Kidney epithelial cell (primary cell): Measurements from ENCODE around the gene NQO1. TPM values are rescaled to one million over a fixed set of nuclear protein-coding genes. Genes with fewer than 3 reads are reported as not detected.

ENCODE experiments used
- DNase-seq: peaks from one replicate; pipeline ENCODE4 v3.0.0-alpha.2; 2010; ENCODE audit warnings: low read depth
- H3K27me3 ChIP-seq: 2 replicates; pipeline ENCODE4 v1.6.0; 2011; ENCODE audit warnings: low read length; ENCODE audit not compliant: control insufficient read depth, insufficient read depth
- H3K36me3 ChIP-seq: 2 replicates; pipeline ENCODE4 v1.5.1; 2011; ENCODE audit warnings: low read length; ENCODE audit not compliant: control insufficient read depth, insufficient read depth
- H3K4me3 ChIP-seq: 2 replicates; pipeline ENCODE4 v1.5.1; 2011; ENCODE audit warnings: low read depth, mild to moderate bottlenecking, control low read depth, low read length
- CTCF ChIP-seq: IDR thresholded peaks from 2 replicates; pipeline ENCODE4 v1.5.1; 2011; ENCODE audit warnings: mild to moderate bottlenecking, moderate library complexity, low read length, control low read depth, inconsistent platforms; ENCODE audit not compliant: insufficient read depth, poor library complexity, severe bottlenecking
- total RNA-seq: library from RNA; depleted of rRNA; stranded (reverse); fragments of >200 nt; gene quantifications from 2 replicates; pipeline ENCODE4 v1.2.3, GENCODE V29; 2015

Gene NQO1
- total RNA-seq, 1 donor from 2014 or later: 38.7 TPM

GRCh38 chr16:69693916-69694315 lies 32.4 kb downstream of the NQO1 start:
- Histone ChIP-seq H3K36me3 (peaks cover 2% of the 10 kb centered on the region), H3K27me3 (no peaks in the 10 kb centered on the region), H3K4me3 (no peak overlapping the region)
- no peak for DNase-seq
- TF ChIP-seq CTCF: no peak

DNA sequence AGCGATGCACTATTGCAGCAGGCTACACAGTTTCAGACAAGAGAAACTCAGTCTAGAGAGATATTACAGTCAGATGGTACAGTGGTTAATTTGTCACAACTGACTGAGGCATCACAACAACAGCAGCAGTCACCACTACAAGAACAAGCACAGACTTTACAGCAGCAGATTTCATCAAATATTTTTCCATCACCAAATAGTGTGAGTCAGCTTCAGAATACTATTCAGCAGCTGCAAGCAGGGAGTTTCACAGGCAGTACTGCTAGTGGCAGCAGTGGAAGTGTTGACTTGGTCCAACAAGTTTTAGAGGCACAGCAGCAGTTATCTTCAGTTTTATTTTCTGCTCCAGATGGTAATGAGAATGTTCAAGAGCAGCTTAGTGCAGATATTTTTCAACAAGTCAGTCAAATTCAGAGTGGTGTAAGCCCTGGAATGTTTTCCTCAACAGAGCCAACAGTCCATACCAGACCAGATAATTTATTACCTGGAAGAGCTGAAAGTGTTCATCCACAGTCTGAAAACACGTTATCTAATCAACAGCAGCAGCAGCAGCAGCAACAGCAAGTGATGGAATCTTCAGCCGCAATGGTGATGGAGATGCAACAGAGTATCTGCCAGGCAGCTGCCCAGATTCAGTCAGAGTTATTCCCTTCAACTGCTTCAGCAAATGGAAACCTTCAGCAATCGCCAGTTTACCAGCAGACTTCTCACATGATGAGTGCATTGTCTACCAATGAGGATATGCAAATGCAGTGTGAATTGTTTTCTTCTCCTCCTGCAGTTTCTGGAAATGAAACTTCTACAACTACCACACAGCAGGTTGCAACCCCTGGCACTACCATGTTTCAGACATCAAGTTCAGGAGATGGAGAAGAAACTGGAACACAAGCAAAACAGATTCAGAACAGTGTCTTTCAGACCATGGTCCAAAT lies 34.1 kb downstream of the NQO1 start:
- Histone ChIP-seq H3K36me3 (peaks cover 2% of the 10 kb centered on the region), H3K4me3 (no peak overlapping the region), H3K27me3 (no peaks in the 10 kb centered on the region)
- no peak for DNase-seq
- TF ChIP-seq CTCF: no peak

DNA sequence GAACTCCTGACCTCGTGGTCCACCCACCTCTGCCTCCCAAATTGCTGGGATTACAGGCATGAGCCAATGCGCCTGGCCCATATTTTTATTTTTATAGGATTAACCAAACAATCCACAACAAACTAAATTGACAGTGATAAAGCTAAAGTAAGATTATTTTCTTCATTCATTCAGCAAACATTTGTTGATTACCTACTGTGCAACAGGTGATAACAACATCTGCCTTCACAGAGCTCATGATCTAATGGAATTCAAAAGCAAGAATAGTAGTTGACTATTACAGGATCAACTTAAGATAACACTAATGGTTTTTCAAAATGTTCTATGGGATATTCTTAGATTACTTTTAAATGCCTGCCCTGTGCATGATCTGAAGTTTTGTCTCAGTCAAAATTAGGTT lies 37.8 kb downstream of the NQO1 start:
- no peaks in the 10 kb centered on the region for H3K27me3 ChIP-seq
- H3K4me3 ChIP-seq: no peak overlapping the region
- no peak for TF ChIP-seq CTCF
- DNase-seq: no peak
- H3K36me3 ChIP-seq: peaks cover under 1% of the 10 kb centered on the region

GRCh38 chr16:69680358-69680757 lies 46.0 kb downstream of the NQO1 start:
- no peak for TF ChIP-seq CTCF
- DNase-seq: no peak
- Histone ChIP-seq H3K27me3 (no peaks in the 10 kb centered on the region), H3K4me3 (no peak overlapping the region), H3K36me3 (no peaks in the 10 kb centered on the region)

DNA sequence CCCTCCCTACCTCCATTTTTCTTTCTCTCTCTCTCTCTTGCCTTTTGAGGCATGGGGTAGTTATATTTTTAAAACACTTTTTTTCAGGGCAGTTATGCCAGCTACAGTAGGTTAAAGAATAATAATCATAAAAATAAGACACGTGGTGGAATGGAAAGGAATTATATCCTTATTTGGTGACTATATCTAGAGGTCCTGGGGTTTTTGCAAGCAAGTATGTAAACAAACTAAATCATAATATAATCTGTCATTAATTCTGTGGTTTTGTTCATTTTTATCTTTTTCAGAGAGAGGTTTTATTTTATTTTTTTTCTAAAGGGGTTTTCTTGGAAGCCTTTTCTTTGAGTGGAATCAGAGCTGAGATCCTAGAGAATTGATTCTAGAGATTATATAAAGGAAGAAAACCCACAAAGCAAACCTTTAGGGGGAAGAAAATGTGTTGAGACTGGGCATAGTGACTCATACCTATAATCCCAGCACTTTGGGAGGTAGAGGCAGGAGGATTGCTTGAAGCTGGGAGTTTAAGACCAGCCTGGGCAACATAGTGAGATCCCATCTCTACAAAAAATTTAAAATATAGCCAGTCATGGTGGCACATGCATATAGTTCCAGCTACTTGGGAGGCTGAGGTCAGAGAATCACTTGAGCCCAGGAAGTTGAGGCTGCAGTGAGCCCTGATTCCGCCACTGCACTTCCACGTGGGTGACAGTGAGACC lies 53.2 kb downstream of the NQO1 start:
- Histone ChIP-seq H3K36me3 (no peaks in the 10 kb centered on the region), H3K4me3 (no peak overlapping the region), H3K27me3 (no peaks in the 10 kb centered on the region)
- no peak for TF ChIP-seq CTCF
- DNase-seq: no peak
